Neural progenitor cell (in vitro differentiated cells): Measurements from ENCODE around the gene LYST.

Experiments used
- EZH2 ChIP-seq: fragments of 200-600 bp; sonication (generic); IDR thresholded peaks from 2 replicates; pipeline ENCODE4 v1.6.1; 2017; ENCODE audit warnings: antibody characterized with exemption, mild to moderate bottlenecking, moderate library complexity
- EZH2phosphoT487 ChIP-seq: fragments of 200-600 bp; sonication (generic); IDR thresholded peaks from 2 replicates; pipeline ENCODE4 v1.6.1; 2017; ENCODE audit warnings: antibody characterized with exemption
- TF ChIP-seq, protein P1 (sequence below): fragments of 200-600 bp; sonication (generic); IDR thresholded peaks from 2 replicates; pipeline ENCODE4 v1.5.1; 2017; ENCODE audit warnings: antibody characterized with exemption, mild to moderate bottlenecking

DNA sequence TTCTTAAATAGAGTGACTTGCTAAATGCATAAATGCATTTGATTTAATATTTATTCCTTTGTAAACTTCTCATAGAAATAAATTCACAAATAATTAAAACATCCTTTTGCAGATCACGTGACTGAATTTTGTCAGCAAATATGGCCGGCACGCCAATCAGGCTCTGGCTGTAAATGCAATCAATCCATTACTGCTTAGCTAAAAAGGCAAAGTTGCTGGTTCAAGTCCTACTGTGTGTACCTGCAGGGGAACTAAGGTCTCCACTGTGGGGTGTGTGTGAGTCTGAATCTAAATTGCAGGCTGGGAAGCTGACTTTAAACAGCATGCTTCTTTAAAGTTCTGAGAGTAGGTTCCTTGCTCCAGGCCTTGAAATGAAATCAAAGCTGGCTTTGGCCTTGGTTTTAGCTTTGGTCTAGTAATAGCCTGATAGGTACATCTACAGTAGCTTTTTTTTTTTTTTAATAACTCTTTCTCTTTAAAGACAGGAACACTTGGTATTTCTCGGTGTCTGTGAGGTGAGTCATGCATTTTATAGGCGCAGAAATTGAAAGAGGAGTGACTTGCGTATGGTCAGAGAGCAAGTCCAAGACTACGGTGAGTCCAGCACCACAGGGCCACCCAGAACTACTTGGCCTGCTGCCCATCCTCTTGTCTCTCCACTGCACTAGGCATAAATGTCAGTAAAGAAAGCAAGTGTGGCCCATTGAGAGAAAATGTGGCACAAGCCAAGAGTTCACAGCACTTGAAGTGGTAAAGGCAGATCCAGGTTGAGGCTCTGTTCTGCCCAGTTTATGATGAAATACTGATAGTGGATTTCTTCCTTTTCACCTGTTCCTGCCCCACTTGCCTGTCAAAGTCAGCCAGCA, 36.2 kb upstream of the LYST start:
- TF ChIP-seq, protein P1, sequence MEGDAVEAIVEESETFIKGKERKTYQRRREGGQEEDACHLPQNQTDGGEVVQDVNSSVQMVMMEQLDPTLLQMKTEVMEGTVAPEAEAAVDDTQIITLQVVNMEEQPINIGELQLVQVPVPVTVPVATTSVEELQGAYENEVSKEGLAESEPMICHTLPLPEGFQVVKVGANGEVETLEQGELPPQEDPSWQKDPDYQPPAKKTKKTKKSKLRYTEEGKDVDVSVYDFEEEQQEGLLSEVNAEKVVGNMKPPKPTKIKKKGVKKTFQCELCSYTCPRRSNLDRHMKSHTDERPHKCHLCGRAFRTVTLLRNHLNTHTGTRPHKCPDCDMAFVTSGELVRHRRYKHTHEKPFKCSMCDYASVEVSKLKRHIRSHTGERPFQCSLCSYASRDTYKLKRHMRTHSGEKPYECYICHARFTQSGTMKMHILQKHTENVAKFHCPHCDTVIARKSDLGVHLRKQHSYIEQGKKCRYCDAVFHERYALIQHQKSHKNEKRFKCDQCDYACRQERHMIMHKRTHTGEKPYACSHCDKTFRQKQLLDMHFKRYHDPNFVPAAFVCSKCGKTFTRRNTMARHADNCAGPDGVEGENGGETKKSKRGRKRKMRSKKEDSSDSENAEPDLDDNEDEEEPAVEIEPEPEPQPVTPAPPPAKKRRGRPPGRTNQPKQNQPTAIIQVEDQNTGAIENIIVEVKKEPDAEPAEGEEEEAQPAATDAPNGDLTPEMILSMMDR: no peak
- TF ChIP-seq EZH2phosphoT487 (no peak), EZH2 (no peak)
